Stimulated activated naive CD8-positive, alpha-beta T cell treated with anti-CD3 and anti-CD28 coated beads, Interleukin-15, amount 100 ng/mL, for 72 hours (primary cell): ENCODE measurements around the gene NAV3.

Experiments
- ATAC-seq: fragments of 150-1000 bp; cut with Tn5 transposase; 2 replicates; pipeline ENCODE4 v1.10.0; 2021; ENCODE audit warnings: mild to moderate bottlenecking, moderate library complexity
- DNase-seq, 2 donors: peaks; one replicate each; pipeline ENCODE4 v3.0.0; 2021 to 2022
- H3K27ac Mint-ChIP-seq, 2 donors: one replicate each; pipeline ENCODE4 v1.8.0; 2022; ENCODE audit warnings: mild to moderate bottlenecking in 2 of 2, mixed read lengths in 2 of 2, moderate library complexity in 2 of 2
- H3K27me3 Mint-ChIP-seq: one replicate; pipeline ENCODE4 v1.8.0; 2022; ENCODE audit warnings: mixed read lengths
- H3K4me1 Mint-ChIP-seq: one replicate; pipeline ENCODE4 v1.8.0; 2022; ENCODE audit warnings: mild to moderate bottlenecking, mixed read lengths
- H3K4me3 Mint-ChIP-seq, 2 donors: one replicate each; pipeline ENCODE4 v1.8.0; 2022; ENCODE audit warnings: mild to moderate bottlenecking in 2 of 2, mixed read lengths in 2 of 2, moderate library complexity in 1 of 2
- H3K9me3 Mint-ChIP-seq, 2 donors: one replicate each; pipeline ENCODE4 v1.8.0; 2022; ENCODE audit warnings: mixed read lengths in 2 of 2

NAV3 gene

DNA sequence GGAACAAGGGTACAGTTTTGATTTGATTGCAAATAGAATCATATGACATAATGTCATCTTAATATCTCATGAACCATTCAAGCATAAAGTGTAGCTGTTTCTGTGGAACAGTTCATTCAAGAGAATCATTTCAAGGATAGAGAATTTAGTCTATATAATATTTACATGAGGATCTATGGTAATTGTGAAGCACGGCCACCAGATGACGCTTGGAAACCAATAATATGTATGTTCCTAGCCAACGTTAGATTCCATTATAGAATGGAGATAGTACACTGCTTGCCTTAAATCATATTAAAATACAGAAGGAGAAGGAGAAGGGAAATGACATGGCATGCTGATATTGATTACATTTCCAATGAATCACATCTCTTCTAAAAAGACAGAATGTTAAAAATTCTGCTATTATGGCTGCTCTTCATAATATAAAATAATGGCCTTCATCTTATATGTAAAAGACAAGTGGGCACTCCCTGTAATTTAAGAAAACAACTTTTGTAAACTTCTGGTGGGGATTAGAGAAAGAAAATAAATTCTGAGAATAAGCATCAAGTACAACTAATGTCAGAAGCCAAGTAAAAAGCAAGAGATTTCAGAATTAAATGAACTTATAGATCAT is 351.0 kb downstream of the NAV3 start:
- Mint-ChIP-seq H3K27ac (no peak overlapping the region), H3K4me1 (no peaks in the 10 kb centered on the region), H3K9me3 (peaks cover 7 to 8% of the 10 kb centered on the region in 2 donors), H3K27me3 (no peaks in the 10 kb centered on the region), H3K4me3 (no peak overlapping the region)
- ATAC-seq: no peak
- no peak for DNase-seq

DNA sequence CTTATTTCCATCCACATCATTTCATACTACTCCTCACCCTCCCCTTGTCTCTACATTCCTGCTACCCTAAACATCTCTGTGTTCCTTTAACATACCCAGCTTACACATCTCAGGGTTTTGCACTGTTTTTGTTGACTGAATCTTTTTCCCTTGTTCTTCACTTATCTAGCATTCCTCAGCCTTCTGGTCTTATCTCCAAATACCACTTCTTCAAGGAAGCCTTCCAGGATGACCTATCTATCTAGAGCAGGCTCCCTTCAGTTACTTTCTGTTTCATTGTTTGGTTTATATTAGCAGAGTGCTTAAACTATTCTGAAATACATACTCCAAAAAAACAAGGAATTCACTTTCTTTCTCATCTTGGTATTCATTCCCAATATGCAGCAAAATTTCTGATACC is 353.1 kb downstream of the NAV3 start:
- ATAC-seq: no peak
- H3K9me3 Mint-ChIP-seq: peaks cover 7 to 8% of the 10 kb centered on the region in 2 donors
- H3K4me3 Mint-ChIP-seq: no peak overlapping the region
- H3K27me3 Mint-ChIP-seq: no peaks in the 10 kb centered on the region
- H3K4me1 Mint-ChIP-seq: no peaks in the 10 kb centered on the region
- no peak overlapping the region for H3K27ac Mint-ChIP-seq
- DNase-seq: no peak

DNA sequence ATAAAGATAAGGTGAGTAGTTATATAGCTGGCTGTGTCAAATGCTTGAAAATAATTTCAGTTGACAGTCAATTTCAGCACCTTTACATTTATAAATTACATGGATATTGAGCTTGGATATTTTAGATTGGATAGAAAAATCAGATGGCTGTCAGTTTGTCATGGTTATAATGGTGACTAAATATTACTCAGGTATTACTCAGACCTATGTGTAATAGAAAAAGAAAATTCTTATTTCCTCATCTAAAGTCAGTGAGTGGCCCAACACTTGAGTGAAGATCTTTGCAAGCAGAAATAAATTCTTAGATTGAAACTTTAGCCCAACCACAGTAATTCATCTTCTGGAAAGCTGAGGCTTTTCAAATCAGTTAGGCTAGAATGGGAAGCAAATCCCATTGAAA is 354.4 kb downstream of the NAV3 start:
- H3K27me3 Mint-ChIP-seq: no peaks in the 10 kb centered on the region
- peaks cover 7 to 8% of the 10 kb centered on the region in 2 donors for H3K9me3 Mint-ChIP-seq
- ATAC-seq (no peak), DNase-seq (no peak)
- H3K4me1 Mint-ChIP-seq: no peaks in the 10 kb centered on the region
- no peak overlapping the region for H3K4me3 Mint-ChIP-seq
- no peak overlapping the region for H3K27ac Mint-ChIP-seq

DNA sequence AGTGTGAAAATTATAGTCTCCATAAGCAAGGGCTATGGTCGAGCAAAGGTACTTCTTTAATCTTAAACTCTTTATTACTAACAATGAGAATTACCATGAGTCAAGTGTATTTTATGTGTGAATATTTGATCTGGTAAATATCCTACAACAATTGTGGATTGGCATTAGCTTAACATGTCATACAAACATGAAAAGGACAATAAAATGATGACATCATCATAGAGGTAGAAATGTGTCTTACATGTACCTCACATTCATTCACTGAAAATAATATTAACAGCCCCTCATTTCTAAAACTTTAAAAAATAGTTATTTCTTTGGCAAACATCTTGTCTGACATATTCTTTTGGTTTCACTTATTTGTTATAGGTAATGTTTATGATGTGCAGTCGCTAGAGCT is 355.0 kb downstream of the NAV3 start:
- DNase-seq: no peak
- peaks cover 7 to 8% of the 10 kb centered on the region in 2 donors for H3K9me3 Mint-ChIP-seq
- no peaks in the 10 kb centered on the region for H3K27me3 Mint-ChIP-seq
- no peak for ATAC-seq
- no peak overlapping the region for H3K27ac Mint-ChIP-seq
- no peak overlapping the region for H3K4me3 Mint-ChIP-seq
- no peaks in the 10 kb centered on the region for H3K4me1 Mint-ChIP-seq

DNA sequence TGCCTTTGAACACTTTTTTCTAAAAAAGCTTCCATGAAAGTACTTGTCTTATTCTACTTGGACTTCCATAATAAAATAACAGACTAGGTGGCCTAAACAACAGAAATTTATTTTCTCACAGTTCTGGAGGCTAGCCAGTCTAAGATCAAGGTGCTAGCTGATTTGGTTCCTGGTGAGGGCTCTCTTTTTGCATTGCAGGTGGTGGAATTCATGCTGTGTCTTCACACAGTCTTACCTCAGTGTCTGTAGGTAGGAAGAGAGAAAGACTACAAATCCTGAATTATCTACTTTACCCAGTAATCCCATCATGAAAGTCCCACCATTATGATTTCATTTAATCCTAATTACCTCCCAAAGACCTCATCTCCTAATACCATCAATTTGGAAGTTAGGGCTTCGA is 356.0 kb downstream of the NAV3 start:
- Mint-ChIP-seq H3K4me1 (no peaks in the 10 kb centered on the region), H3K27me3 (no peaks in the 10 kb centered on the region), H3K9me3 (peaks cover 7 to 8% of the 10 kb centered on the region in 2 donors), H3K4me3 (no peak overlapping the region), H3K27ac (no peak overlapping the region)
- no peak for DNase-seq
- ATAC-seq: no peak

DNA sequence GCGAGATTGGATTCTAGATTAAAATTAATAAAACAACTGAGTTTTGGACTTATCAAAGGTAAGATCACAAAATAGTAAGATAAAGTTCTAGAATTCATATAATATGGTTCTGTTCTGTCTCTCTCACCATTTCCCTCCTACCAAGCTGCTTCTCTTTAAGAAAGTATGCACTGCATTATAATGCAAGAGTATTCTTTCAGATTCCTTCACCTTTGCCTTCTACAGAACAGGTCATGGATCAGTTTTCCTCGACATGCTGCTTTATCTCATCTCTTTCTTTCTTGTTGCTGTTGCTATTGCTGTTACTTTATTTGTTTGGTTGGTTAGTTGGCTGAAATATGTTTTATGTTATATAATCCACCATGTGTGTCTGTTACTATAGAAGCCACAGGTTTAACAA is 357.0 kb downstream of the NAV3 start:
- no peak overlapping the region for H3K4me3 Mint-ChIP-seq
- peaks cover 7 to 8% of the 10 kb centered on the region in 2 donors for H3K9me3 Mint-ChIP-seq
- DNase-seq (no peak), ATAC-seq (no peak)
- no peaks in the 10 kb centered on the region for H3K27me3 Mint-ChIP-seq
- no peaks in the 10 kb centered on the region for H3K4me1 Mint-ChIP-seq
- H3K27ac Mint-ChIP-seq: no peak overlapping the region

DNA sequence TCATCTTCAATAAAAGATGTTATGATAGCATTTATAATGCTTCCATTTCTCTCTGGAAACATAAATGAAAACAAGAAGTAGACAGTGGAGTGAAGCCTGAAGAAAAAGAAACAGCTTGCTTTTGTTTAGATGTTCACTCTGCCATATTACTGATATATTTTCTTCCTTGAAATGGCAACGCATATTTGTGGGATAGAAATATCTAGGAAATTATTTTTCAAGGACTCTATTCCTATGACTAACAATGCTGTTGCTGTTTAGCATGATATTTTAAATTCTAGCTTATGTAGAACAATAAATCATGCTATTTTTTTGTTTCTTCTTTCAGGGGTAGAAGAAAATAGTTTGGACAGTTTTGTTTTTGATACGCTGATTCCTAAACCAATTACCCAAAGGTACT is 359.0 kb downstream of the NAV3 start:
- ATAC-seq (no peak), DNase-seq (no peak)
- Mint-ChIP-seq H3K4me1 (no peaks in the 10 kb centered on the region), H3K9me3 (peaks cover 0 to 8% of the 10 kb centered on the region in 2 donors), H3K27me3 (no peaks in the 10 kb centered on the region), H3K4me3 (no peak overlapping the region), H3K27ac (no peak overlapping the region)

DNA sequence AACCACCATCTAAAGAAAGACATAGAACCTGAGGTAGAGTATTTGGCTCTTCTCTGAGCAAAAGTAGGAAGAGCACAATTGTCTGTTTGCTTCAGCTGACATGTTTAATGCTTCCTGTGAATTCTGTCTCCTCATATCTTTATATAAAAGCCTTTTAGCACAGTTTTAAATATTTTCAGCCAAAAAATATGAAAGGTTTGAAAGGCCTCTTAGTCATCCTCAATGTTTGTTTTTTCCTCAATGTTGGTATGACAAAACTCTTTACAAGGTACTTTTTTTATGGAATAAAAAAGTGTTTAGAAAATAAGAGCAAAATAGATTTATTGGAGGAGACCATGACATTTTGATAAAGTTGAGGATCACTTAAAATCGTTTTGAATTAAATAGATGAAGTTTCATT is 360.9 kb downstream of the NAV3 start:
- Mint-ChIP-seq H3K4me3 (no peak overlapping the region), H3K4me1 (no peaks in the 10 kb centered on the region), H3K27ac (no peak overlapping the region), H3K9me3 (peaks cover 0 to 16% of the 10 kb centered on the region in 2 donors), H3K27me3 (no peaks in the 10 kb centered on the region)
- DNase-seq: no peak
- no peak for ATAC-seq

DNA sequence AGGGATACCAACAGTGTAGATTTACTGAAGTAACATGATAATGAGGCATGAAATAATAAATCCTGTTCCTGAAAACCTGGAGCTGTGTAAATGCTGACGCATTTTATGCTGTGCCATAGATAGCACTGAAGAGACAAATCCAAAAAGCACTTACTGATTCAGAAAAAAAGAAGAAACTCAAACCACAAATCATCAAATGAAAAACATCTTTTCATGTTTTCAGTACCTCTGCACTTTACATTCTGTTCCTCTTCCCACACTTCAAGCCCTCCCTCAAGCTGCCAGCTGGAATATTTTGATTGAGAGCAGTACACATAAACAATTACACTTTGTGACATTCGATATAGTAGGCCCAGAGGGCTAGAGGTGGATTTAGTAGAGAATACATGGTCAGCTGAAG is 362.3 kb downstream of the NAV3 start:
- no peak for DNase-seq
- Mint-ChIP-seq H3K27me3 (no peaks in the 10 kb centered on the region), H3K4me3 (no peak overlapping the region), H3K4me1 (no peaks in the 10 kb centered on the region), H3K9me3 (peaks cover 0 to 16% of the 10 kb centered on the region in 2 donors), H3K27ac (no peak overlapping the region)
- ATAC-seq: no peak

DNA sequence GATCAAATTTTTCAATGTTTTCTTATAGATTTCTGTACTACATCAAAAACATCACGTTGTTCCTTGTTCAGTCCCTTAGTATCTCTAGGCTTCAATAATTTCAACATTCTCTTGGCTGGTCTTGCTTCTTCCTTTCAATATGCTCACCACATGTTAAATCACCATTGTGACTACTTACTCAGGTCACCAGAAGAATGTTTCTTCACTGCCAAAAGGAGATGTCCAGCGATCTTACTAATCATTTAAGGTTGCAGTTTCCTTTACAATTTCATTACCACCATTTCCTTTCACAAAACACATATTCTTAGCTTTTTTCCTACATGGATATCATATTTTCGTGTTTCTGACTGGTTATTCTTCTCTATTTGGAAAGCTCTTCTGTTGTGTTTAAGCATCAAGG is 363.8 kb downstream of the NAV3 start:
- Mint-ChIP-seq H3K9me3 (peaks cover 0 to 16% of the 10 kb centered on the region in 2 donors), H3K27me3 (no peaks in the 10 kb centered on the region), H3K4me1 (no peaks in the 10 kb centered on the region), H3K4me3 (no peak overlapping the region), H3K27ac (no peak overlapping the region)
- ATAC-seq (no peak), DNase-seq (no peak)

DNA sequence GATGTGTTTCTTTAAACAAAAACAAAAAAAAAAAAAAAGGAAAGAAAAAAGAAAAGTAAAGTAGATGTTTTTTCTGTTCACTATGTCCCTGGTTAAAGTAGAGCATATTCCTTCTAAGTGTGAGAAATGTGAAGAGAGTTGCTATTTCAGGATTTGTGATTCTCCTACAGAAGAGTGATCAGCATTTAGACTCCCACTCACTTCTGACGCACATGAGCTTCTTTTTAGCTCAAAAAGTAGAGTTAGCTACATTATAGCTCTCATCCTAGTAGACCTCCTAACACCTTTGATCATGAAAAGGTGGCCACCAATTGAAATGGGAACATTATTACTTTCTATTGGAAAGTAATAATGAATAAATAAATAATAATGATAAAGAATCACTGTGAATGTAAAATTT is 368.2 kb downstream of the NAV3 start:
- no peaks in the 10 kb centered on the region for H3K4me1 Mint-ChIP-seq
- peaks cover 0 to 19% of the 10 kb centered on the region in 2 donors for H3K9me3 Mint-ChIP-seq

DNA sequence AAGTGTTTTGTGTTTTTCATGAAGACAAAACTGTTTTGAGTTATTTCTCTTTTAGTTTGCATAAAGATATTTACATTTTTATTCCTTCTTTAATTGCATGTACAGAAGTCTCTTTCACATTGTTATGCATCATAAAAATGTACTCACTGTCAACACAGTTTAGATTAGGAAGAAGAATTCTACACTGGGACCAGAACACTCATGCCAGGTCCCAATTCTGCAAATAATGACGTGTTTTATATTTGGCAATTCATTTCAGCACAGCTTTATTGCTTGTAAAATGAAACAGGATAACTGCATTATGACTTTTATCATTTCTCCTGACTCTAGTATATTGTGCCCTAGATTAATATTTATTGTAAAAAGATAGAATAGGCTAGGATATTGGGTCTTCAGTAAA is 369.2 kb downstream of the NAV3 start:
- no peak overlapping the region for H3K4me3 Mint-ChIP-seq

More for the DNA sequence above, 368.2 kb downstream of the NAV3 start:
- H3K27me3 Mint-ChIP-seq: no peaks in the 10 kb centered on the region
- H3K27ac Mint-ChIP-seq: no peak overlapping the region
- H3K4me3 Mint-ChIP-seq: no peak overlapping the region
- DNase-seq (no peak), ATAC-seq (no peak)

DNA sequence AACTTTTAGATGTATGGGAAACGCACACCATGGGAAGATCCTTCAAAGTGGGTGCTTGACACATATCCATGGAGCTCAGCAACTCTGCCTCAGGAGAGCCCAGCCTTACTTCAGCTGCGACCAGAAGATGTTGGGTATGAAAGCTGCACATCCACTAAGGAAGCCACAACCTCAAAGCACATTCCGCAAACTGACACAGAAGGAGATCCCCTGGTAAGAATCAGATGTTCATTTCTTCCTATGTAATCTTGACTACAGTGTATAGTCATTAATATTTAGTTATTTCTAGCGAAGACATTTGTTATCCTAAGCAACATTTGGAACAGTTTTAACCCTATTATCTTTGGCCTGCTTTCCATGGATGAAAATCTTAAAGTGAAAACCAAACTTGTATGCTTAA is 374.2 kb downstream of the NAV3 start:
- ATAC-seq: no peak
- Mint-ChIP-seq H3K9me3 (peaks cover 0 to 4% of the 10 kb centered on the region in 2 donors), H3K27me3 (no peaks in the 10 kb centered on the region), H3K27ac (no peak overlapping the region), H3K4me3 (no peak overlapping the region), H3K4me1 (no peaks in the 10 kb centered on the region)
- DNase-seq: no peak

More for the DNA sequence above, 369.2 kb downstream of the NAV3 start:
- no peak for DNase-seq
- H3K27ac Mint-ChIP-seq: no peak overlapping the region
- H3K9me3 Mint-ChIP-seq: peaks cover 0 to 12% of the 10 kb centered on the region in 2 donors
- H3K4me1 Mint-ChIP-seq: no peaks in the 10 kb centered on the region
- no peaks in the 10 kb centered on the region for H3K27me3 Mint-ChIP-seq
- ATAC-seq: no peak

DNA sequence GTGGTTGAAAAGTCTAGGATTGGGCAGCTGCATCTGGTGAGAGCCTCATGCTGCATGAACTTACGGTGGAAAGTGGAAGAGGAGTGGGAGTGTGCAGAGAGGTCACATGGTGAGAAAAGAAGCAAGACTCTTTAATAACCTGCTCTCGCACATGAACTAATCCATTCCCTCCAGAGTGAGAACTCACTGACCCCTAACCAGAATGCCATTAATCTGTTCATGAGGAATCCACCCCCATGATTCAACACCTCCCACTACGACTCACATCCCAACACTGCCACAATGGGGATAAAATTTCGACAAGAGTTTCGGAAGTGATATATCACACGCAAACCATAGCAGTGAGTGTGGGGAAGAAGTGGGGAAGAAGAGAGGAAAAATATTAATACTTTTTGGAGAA is 377.4 kb downstream of the NAV3 start:
- Mint-ChIP-seq H3K27me3 (no peaks in the 10 kb centered on the region), H3K9me3 (no peaks in the 10 kb centered on the region), H3K4me3 (no peak overlapping the region), H3K4me1 (no peaks in the 10 kb centered on the region), H3K27ac (no peak overlapping the region)
- DNase-seq (no peak), ATAC-seq (no peak)

DNA sequence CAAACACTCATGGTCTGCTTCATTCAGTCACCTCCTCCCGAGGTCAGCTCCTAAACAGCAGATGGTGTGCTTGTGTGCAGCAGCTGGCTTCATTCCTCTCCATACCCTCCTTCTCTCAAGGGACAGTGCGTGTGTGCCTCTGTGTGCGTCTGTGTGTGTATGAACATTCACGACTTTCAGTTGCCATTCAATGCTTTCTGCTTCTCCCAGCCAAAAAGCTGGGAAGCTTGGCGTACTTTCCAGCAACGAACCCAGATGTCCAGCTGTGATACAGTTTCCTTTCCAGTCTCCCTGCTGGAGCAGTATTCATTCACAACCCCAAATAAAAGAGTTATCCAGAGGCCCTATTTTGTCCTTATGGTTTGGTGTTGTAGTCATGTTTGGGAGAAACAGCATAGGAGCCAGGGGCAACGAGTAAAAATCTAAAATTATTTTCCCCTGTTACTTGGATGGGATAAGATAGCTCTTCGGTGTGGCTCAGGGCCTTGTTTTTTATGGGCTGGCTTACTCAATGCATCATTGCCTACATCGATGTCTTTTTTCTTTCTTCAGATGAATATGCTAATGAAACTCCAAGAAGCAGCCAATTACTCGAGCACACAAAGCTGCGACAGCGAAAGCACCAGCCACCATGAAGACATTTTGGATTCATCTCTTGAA is 379.3 kb downstream of the NAV3 start:
- no peaks in the 10 kb centered on the region for H3K4me1 Mint-ChIP-seq
- no peak for ATAC-seq
- no peak overlapping the region for H3K27ac Mint-ChIP-seq
- no peaks in the 10 kb centered on the region for H3K9me3 Mint-ChIP-seq
- H3K4me3 Mint-ChIP-seq: no peak overlapping the region
- H3K27me3 Mint-ChIP-seq: no peaks in the 10 kb centered on the region
- DNase-seq: no peak

DNA sequence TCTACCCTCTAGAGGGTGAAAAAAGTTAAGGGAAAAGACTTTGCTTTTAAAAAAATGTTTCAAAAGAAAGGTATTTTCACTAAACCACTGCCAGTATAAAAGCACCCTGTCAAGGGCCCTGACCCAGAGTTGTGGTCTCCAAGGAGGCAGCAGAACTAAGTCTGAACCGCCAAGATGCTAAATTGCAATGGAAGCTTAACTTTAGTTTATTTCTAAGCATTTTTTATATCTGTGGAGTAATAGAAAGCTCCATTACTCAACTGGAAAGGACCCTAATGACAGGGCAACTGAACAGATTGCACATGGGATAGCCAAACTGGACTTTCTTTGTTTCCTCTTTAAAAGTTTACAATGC is 379.8 kb downstream of the NAV3 start:
- H3K27me3 Mint-ChIP-seq: no peaks in the 10 kb centered on the region
- H3K4me3 Mint-ChIP-seq: no peak overlapping the region
- no peaks in the 10 kb centered on the region for H3K9me3 Mint-ChIP-seq
- no peaks in the 10 kb centered on the region for H3K4me1 Mint-ChIP-seq
- no peak overlapping the region for H3K27ac Mint-ChIP-seq
- no peak for ATAC-seq
- no peak for DNase-seq

DNA sequence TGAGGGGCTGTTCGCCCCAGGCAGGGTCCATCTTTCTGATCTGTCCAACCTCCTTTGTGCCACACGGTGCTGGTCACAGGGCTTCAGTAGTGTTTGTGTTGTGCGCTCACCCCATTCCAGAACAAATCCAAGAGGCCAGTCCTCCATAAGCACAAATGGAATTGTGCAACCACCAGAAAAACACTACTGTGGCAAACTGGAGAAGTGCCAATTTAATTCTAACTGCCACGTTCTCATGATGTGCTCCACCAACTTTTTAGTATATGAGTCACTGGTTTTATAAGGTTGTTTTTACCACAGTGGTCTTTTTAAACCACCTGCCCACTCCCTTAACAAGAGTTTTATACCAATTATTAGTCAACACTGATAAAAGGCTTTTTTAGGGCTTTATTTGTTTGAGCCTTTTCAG is 380.2 kb downstream of the NAV3 start:
- H3K4me1 Mint-ChIP-seq: no peaks in the 10 kb centered on the region
- ATAC-seq (no peak), DNase-seq (no peak)
- no peak overlapping the region for H3K4me3 Mint-ChIP-seq
- H3K9me3 Mint-ChIP-seq: no peaks in the 10 kb centered on the region
- H3K27me3 Mint-ChIP-seq: no peaks in the 10 kb centered on the region
- no peak overlapping the region for H3K27ac Mint-ChIP-seq
